ENCODE results near the gene KLF7.

The KLF7 gene

DNA sequence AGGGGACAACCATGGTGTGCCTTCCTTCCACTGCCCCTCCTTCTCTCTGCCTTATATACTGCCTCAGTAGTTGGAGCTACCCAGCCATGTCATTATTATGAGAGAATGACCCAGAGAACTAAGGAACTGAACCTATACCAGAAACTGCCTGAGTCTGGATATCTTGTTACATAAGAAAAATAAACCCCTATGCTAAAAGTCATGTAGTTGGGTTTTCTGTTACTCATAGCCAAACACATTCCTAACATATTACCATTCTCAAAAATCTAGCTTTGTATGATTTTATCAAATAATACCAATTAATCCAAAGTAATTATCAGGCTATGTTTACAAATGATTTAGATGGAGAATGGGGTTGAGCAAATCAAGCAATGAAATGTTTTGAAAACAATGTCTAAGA, 15.0 kb upstream of the KLF7 start:
- H3K27ac ChIP-seq = peak overlapping the region; percentile 41
- TF ChIP-seq CTCF (IDR thresholded peaks at IDR 0.05; ENCODE audit: low read depth, low read length, missing control alignments) = no peak
- in situ Hi-C loops (cut with HindIII; ENCODE audit: low pct_ligation_motif_present, low sequenced_read_pairs) = no loop called here
- H3K4me3 ChIP-seq (ENCODE audit: low read depth, low read length) = no peak overlapping the region
- no peaks in the 10 kb centered on the region for H3K36me3 ChIP-seq (replicated peaks)
- no peaks in the 10 kb centered on the region for H3K27me3 ChIP-seq (replicated peaks)
- DNase-seq = no peak

DNA sequence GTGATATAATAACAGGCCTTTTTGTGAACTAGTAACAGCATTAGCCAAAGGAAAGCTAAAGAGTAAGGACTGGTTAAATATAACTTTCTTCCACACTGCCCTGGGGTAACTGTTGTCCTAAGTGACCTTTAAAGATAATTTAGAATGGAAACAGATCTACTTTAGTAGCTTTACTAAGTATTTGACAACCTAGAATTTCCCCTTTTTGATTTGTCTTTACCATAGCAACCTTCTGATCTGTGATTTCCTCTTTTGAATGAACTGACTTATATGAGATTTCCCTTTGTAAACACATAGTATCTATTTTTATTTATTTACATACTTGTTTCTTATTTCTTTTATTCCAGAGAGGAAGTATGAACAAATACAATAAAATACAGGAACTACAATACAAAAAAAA, 10.5 kb upstream of the KLF7 start:
- no peak for DNase-seq
- Histone ChIP-seq H3K4me3 (ENCODE audit: low read depth, low read length) (no peak overlapping the region), H3K27ac (no peak overlapping the region), H3K36me3 (replicated peaks) (no peaks in the 10 kb centered on the region), H3K27me3 (replicated peaks) (no peaks in the 10 kb centered on the region)
- in situ Hi-C loops (cut with HindIII; ENCODE audit: low pct_ligation_motif_present, low sequenced_read_pairs) = no loop called here
- no peak for TF ChIP-seq CTCF (IDR thresholded peaks at IDR 0.05; ENCODE audit: low read depth, low read length, missing control alignments)

DNA sequence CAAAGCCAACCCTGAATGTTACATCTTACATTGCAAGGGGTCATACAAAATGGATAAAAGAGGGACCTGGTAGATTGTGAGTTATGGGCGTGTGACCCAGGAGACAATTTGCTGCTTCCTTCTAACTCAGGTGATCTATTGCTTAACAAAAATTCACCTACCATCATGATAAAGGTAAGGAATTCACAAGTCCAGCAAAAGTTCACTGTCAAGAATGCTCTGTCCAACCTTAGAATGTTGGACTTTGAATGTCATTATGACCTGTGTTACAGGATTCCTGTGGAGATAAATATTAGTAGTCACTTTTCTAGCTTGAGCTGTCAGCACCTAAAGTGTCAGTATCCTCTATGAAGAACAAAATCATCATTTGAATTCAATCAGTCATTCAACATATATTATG, 7.9 kb upstream of the KLF7 start:
- H3K27me3 ChIP-seq (replicated peaks) = no peaks in the 10 kb centered on the region

DNA sequence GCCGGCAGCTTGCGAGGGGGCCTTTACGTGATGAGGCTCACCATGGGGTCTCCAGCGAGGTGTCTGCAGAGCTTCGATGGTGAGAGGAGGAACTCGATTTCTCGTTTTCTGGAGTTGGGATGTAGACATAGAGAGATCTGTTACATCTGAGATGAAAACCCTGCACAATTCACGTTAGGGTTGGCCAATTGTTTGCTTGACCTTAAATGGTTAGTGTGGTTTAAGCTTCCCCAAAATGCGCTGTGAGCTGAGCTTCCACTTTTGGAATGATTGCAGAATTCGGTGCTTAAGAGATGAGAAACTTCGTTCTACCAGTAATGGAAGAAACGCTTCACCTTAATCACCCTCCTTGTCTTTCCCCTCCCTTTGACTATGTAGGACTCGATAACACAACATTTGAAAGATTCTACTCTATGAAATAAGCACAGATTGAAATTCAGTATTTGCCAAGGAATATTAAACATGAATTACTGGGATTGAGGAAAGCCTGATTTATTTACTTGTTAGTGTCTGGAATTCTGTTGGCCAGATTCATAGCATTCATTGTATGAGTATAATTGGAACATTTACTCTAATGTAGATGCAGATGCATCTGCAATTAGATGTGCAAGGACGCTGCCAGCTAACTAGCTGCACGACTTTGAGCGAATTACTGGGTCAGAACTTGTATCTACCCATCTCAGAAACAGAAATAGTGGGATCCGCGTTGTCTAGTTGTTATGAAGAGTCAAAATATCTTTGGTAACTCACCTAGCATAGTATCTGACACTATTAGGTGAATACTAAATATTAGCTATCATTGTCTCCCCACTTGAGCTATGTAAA, 1.6 kb upstream of the KLF7 start:
- in situ Hi-C loops (cut with HindIII; ENCODE audit: low pct_ligation_motif_present, low sequenced_read_pairs) = no loop called here
- peak overlapping the region; percentile 59 for H3K4me3 ChIP-seq (ENCODE audit: low read depth, low read length)
- no peaks in the 10 kb centered on the region for H3K27me3 ChIP-seq (replicated peaks)
- H3K36me3 ChIP-seq (replicated peaks) = peaks cover 13% of the 10 kb centered on the region
- no peak for DNase-seq
- no peak for TF ChIP-seq CTCF (IDR thresholded peaks at IDR 0.05; ENCODE audit: low read depth, low read length, missing control alignments)
- H3K27ac ChIP-seq = peak overlapping the region; percentile 100

More for the DNA sequence above, 7.9 kb upstream of the KLF7 start:
- Histone ChIP-seq H3K4me3 (ENCODE audit: low read depth, low read length) (no peak overlapping the region), H3K36me3 (replicated peaks) (no peaks in the 10 kb centered on the region), H3K27ac (no peak overlapping the region)
- TF ChIP-seq CTCF (IDR thresholded peaks at IDR 0.05; ENCODE audit: low read depth, low read length, missing control alignments) = no peak
- no peak for DNase-seq
- in situ Hi-C loops (cut with HindIII; ENCODE audit: low pct_ligation_motif_present, low sequenced_read_pairs) = no loop called here

GRCh38 chr2:207166349-207167098, 776 bp upstream of the KLF7 start:
- TF ChIP-seq CTCF (IDR thresholded peaks at IDR 0.05; ENCODE audit: low read depth, low read length, missing control alignments) = peak; percentile 17
- peaks cover 14% of the 10 kb centered on the region for H3K36me3 ChIP-seq (replicated peaks)
- in situ Hi-C loops (cut with HindIII; ENCODE audit: low pct_ligation_motif_present, low sequenced_read_pairs) = no loop called here
- peak; percentile 77 for DNase-seq
- peak overlapping the region; percentile 59 for H3K4me3 ChIP-seq (ENCODE audit: low read depth, low read length)
- peak overlapping the region; percentile 100 for H3K27ac ChIP-seq
- no peaks in the 10 kb centered on the region for H3K27me3 ChIP-seq (replicated peaks)

Measured in brain microvascular endothelial cell (primary cell).